Ishikawa (cell line): ENCODE data around the gene ZSWIM5.

Source experiments
- EGR1 ChIP-seq: IDR thresholded peaks from 2 replicates; pipeline ENCODE4 v1.6.1; 2012
- FOXM1 ChIP-seq: IDR thresholded peaks from 2 replicates; pipeline ENCODE4 v1.6.1; 2012; ENCODE audit warnings: low read depth, borderline replicate concordance

- TF ChIP-seq EGR1: no peak
- no peak for TF ChIP-seq FOXM1
Measured at GRCh38 chr1:45008076-45008475, 198.3 kb downstream of the ZSWIM5 start.
